HG03280 (cell line): ENCODE data around the gene FN3K.
A peak's percentile ranks its signal among the peaks of the same experiment; 100 is the strongest.
"Not testable (repeated sequence)": the region's sequence is repeated elsewhere in the genome, so short reads cannot be mapped to it uniquely, and the experiment has no call there.

ENCODE experiments used
- ATAC-seq: cut with Tn5 transposase; IDR thresholded peaks from one replicate; pipeline ENCODE4 v1.9.1; 2021; ENCODE audit warnings: mild to moderate bottlenecking, moderate library complexity; ENCODE audit not compliant: unreplicated experiment

Gene FN3K

GRCh38 chr17:82736511-82737185, 1.2 kb downstream of the FN3K start:
- ATAC-seq, result no peak

GRCh38 chr17:82737967-82738877, 2.8 kb downstream of the FN3K start:
- ATAC-seq, result no peak

- ATAC-seq, result no peak
Observed at GRCh38 chr17:82740906-82741759, 5.7 kb downstream of the FN3K start.

- no peak for ATAC-seq
Observed at GRCh38 chr17:82743344-82744219, 8.2 kb downstream of the FN3K start.

GRCh38 chr17:82744736-82745135, 9.3 kb downstream of the FN3K start:
- ATAC-seq, result not testable (repeated sequence)

- ATAC-seq, result no peak
Observed at GRCh38 chr17:82745524-82745923, 10.1 kb downstream of the FN3K start.

GRCh38 chr17:82748756-82749155, 13.3 kb downstream of the FN3K start:
- ATAC-seq, result no peak

GRCh38 chr17:82750241-82750908, 15.0 kb downstream of the FN3K start:
- ATAC-seq, result no peak

GRCh38 chr17:82751171-82751570, 15.8 kb downstream of the FN3K start:
- peak; percentile 31 for ATAC-seq

GRCh38 chr17:82751571-82752370, 16.4 kb downstream of the FN3K start, which contains the start of gene TBCD:
Gene TBCD, plus strand, starts transcription at chr17:82752065. Its CDS starts 129 bp downstream, at chr17:82752194.
- ATAC-seq, result peak; percentile 77

GRCh38 chr17:82752371-82753200, 17.2 kb downstream of the FN3K start:
- ATAC-seq, result peak; percentile 10

- ATAC-seq, result no peak
Observed at GRCh38 chr17:82753201-82753464, 17.7 kb downstream of the FN3K start.

- ATAC-seq, result no peak
Observed at GRCh38 chr17:82754297-82755208, 19.1 kb downstream of the FN3K start.

- no peak for ATAC-seq
Observed at GRCh38 chr17:82756166-82756565, 20.8 kb downstream of the FN3K start.

- ATAC-seq, result no peak
Observed at GRCh38 chr17:82765371-82765770, 30.0 kb downstream of the FN3K start.

- ATAC-seq, result no peak
Observed at GRCh38 chr17:82767041-82767754, 31.8 kb downstream of the FN3K start.
